BE2C (cell line): ENCODE data around the gene SOX11.

ENCODE experiments used
- DNase-seq: peaks from one replicate; pipeline ENCODE4 v3.0.0-alpha.2; 2020
- H3K27me3 ChIP-seq: fragments of 250-450 bp; sonication (Bioruptor Pico); 2 replicates; pipeline ENCODE4 v1.5.1; 2020; ENCODE audit warnings: mild to moderate bottlenecking
- H3K36me3 ChIP-seq: fragments of 250-450 bp; sonication (Bioruptor Pico); 2 replicates; pipeline ENCODE4 v1.5.1; 2020; ENCODE audit warnings: mild to moderate bottlenecking
- H3K4me1 ChIP-seq: fragments of 250-450 bp; sonication (Bioruptor Pico); 2 replicates; pipeline ENCODE4 v1.5.1; 2020
- H3K4me3 ChIP-seq: 2 replicates; pipeline ENCODE4 v1.5.1; 2011; ENCODE audit warnings: low read depth, low read length
- H3K9me3 ChIP-seq: fragments of 250-450 bp; sonication (Bioruptor Pico); 2 replicates; pipeline ENCODE4 v1.5.1; 2020
- TF ChIP-seq, protein P1 (sequence below): IDR thresholded peaks from 2 replicates; pipeline ENCODE4 v1.5.1; 2012; ENCODE audit warnings: mild to moderate bottlenecking, low read depth, low read length

SOX11 gene

GRCh38 chr2:5720426-5720825 is 28.2 kb downstream of the SOX11 start:
- TF ChIP-seq, protein P1, sequence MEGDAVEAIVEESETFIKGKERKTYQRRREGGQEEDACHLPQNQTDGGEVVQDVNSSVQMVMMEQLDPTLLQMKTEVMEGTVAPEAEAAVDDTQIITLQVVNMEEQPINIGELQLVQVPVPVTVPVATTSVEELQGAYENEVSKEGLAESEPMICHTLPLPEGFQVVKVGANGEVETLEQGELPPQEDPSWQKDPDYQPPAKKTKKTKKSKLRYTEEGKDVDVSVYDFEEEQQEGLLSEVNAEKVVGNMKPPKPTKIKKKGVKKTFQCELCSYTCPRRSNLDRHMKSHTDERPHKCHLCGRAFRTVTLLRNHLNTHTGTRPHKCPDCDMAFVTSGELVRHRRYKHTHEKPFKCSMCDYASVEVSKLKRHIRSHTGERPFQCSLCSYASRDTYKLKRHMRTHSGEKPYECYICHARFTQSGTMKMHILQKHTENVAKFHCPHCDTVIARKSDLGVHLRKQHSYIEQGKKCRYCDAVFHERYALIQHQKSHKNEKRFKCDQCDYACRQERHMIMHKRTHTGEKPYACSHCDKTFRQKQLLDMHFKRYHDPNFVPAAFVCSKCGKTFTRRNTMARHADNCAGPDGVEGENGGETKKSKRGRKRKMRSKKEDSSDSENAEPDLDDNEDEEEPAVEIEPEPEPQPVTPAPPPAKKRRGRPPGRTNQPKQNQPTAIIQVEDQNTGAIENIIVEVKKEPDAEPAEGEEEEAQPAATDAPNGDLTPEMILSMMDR = no peak
- H3K36me3 ChIP-seq = no peaks in the 10 kb centered on the region
- DNase-seq = no peak

GRCh38 chr2:5722236-5722635 is 30.1 kb downstream of the SOX11 start:
- Histone ChIP-seq H3K36me3 (no peaks in the 10 kb centered on the region), H3K4me1 (no peaks in the 10 kb centered on the region), H3K27me3 (no peaks in the 10 kb centered on the region), H3K9me3 (no peaks in the 10 kb centered on the region; the same call in none of the 2 replicates), H3K4me3 (no peak overlapping the region)
- TF ChIP-seq, protein P1 = no peak
- DNase-seq = no peak

More at GRCh38 chr2:5720426-5720825, 28.2 kb downstream of the SOX11 start:
- H3K4me1 ChIP-seq = no peaks in the 10 kb centered on the region
- no peaks in the 10 kb centered on the region for H3K27me3 ChIP-seq
- no peak overlapping the region for H3K4me3 ChIP-seq
- H3K9me3 ChIP-seq = no peaks in the 10 kb centered on the region; the same call in none of the 2 replicates

- Histone ChIP-seq H3K4me3 (no peak overlapping the region), H3K9me3 (no peaks in the 10 kb centered on the region; the same call in none of the 2 replicates), H3K36me3 (no peaks in the 10 kb centered on the region), H3K27me3 (no peaks in the 10 kb centered on the region), H3K4me1 (no peaks in the 10 kb centered on the region)
- TF ChIP-seq, protein P1 = no peak
- DNase-seq = no peak
These were observed 31.9 kb downstream of the SOX11 start for GRCh38 chr2:5723791-5724735.

GRCh38 chr2:5725072-5725471 is 32.9 kb downstream of the SOX11 start:
- Histone ChIP-seq H3K4me1 (no peaks in the 10 kb centered on the region), H3K36me3 (no peaks in the 10 kb centered on the region), H3K9me3 (no peaks in the 10 kb centered on the region; the same call in none of the 2 replicates), H3K27me3 (no peaks in the 10 kb centered on the region), H3K4me3 (no peak overlapping the region)
- DNase-seq = no peak
- TF ChIP-seq, protein P1 = no peak

DNA sequence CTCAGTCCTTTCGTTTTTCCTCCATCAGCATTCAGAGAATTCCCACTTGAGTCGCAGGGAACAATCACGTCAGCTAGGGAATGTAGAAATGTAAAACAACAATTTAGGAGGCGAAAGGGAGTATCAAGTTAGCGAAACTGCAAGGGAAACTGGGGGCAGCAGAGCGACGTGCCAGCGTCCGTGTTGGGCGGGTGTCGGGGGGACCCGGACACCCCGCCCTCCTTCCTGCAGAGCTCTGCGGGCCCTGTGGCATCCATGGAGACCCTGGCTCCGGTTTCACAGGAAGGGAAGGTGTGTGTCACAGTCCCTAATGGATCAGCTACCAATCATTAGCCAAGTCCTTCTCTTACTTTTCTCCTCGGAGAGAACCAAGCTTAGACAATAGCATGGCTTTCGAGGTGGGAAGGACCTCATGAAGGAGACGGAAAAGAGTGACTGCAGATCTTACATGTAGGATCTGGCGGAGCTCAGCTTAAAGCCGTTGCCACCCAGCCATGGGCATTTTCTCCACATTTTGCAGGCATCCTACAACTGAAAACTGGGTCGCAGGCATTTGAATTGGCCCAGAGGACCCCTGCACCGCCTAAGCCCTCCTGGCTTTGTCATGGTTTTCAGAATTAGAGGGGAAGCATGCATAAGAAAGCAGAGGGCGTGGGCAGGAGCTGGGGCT is 33.7 kb downstream of the SOX11 start:
- Histone ChIP-seq H3K4me1 (no peaks in the 10 kb centered on the region), H3K9me3 (no peaks in the 10 kb centered on the region; the same call in 1 of the 2 replicates), H3K4me3 (no peak overlapping the region), H3K36me3 (no peaks in the 10 kb centered on the region), H3K27me3 (no peaks in the 10 kb centered on the region)
- TF ChIP-seq, protein P1 = no peak
- DNase-seq = no peak
